Spleen (tissue), 11 donors: Measurements from ENCODE around the gene TAL1. TPM values are rescaled to one million over a fixed set of nuclear protein-coding genes. Genes with fewer than 3 reads are reported as not detected.
A peak's percentile ranks its signal among the peaks of the same experiment; 100 is the strongest.
"Not testable (repeated sequence)": the region's sequence is repeated elsewhere in the genome, so short reads cannot be mapped to it uniquely, and the experiment has no call there.

Experiments
- DNase-seq: peaks from one replicate; pipeline ENCODE4 v3.0.0-alpha.2; 2020
- H3K27ac ChIP-seq, 8 donors: fragments of 200-600 bp; sonication (generic) in 7 of 8; 1 replicate in 4 of 8; 2 replicates in 4 of 8; pipeline versions ENCODE4 v1.5.0 to v1.8.0; 2016 to 2021; ENCODE audit warnings: inconsistent platforms in 4 of 8, mild to moderate bottlenecking in 4 of 8, moderate library complexity in 1 of 8
- H3K27me3 ChIP-seq, 7 donors: fragments of 200-600 bp; sonication (generic) in 6 of 7; replicated peaks in 1 of 7; 1 replicate in 4 of 7; 2 replicates in 3 of 7; pipeline versions ENCODE4 v1.5.0 to v1.8.0; 2016 to 2021; ENCODE audit warnings: inconsistent platforms in 3 of 7, mild to moderate bottlenecking in 1 of 7
- H3K36me3 ChIP-seq, 6 donors: fragments of 200-600 bp; sonication (generic) in 5 of 6; 1 replicate in 4 of 6; 2 replicates in 2 of 6; pipeline versions ENCODE4 v1.5.0 to v1.8.0; 2016 to 2021; ENCODE audit warnings: inconsistent platforms in 2 of 6
- H3K4me1 ChIP-seq, 6 donors: fragments of 200-600 bp; sonication (generic) in 5 of 6; 1 replicate in 3 of 6; 2 replicates in 3 of 6; pipeline versions ENCODE4 v1.5.0 to v1.8.0; 2016 to 2021; ENCODE audit warnings: inconsistent platforms in 3 of 6
- H3K4me3 ChIP-seq, 8 donors: fragments of 200-600 bp; sonication (generic) in 7 of 8; 1 replicate in 4 of 8; 2 replicates in 4 of 8; pipeline versions ENCODE4 v1.5.0 to v1.8.0; 2016 to 2021; ENCODE audit warnings: inconsistent platforms in 4 of 8, mild to moderate bottlenecking in 4 of 8, moderate library complexity in 2 of 8
- H3K9me3 ChIP-seq, 8 donors: fragments of 200-600 bp; sonication (generic) in 7 of 8; 1 replicate in 4 of 8; 2 replicates in 4 of 8; pipeline versions ENCODE4 v1.5.0 to v1.8.0; 2016 to 2021; ENCODE audit warnings: inconsistent platforms in 4 of 8
- CTCF ChIP-seq, 11 experiments: fragments of 200-600 bp in 7 of 11; fragments of 450-650 bp in 4 of 11; sonication (generic) in 4 of 11; IDR thresholded peaks in 8 of 11; conservative IDR thresholded peaks in 3 of 11; 1 replicate in 7 of 11; 2 replicates in 4 of 11; pipeline versions ENCODE4 v1.4.0 to v1.8.0; 2016 to 2021; ENCODE audit warnings: antibody characterized with exemption in 11 of 11, inconsistent platforms in 4 of 11, mild to moderate bottlenecking in 1 of 11
- POLR2A ChIP-seq, 3 donors: fragments of 450-650 bp; IDR thresholded peaks; one replicate each; pipeline ENCODE4 v1.5.1; 2017; ENCODE audit warnings: antibody characterized with exemption in 3 of 3, mild to moderate bottlenecking in 1 of 3
- POLR2AphosphoS5 ChIP-seq, 3 donors: sonication (generic); formaldehyde crosslinking; IDR thresholded peaks; one replicate each; pipeline ENCODE4 v1.5.1; 2017; ENCODE audit warnings: antibody characterized with exemption in 3 of 3
- WGBS, 5 donors: extraction: QIAGEN DNeasy Blood & Tissue Kit in 3 of 5; methylation state at CpG; one replicate each; pipeline versions ENCODE4 v1.1.5 to v1.1.7; 2013 to 2018; 5-methylcytosine and 5-hydroxymethylcytosine counted together
- intact Hi-C: fragments of 100-400 bp; cut with DNase I; formaldehyde crosslinking; loops from one replicate; pipeline ENCODE4 v1.15.0; 2023; ENCODE audit warnings: low total_unique reads
- polyA plus RNA-seq, 3 donors: library from polyadenylated mRNA; stranded (reverse); fragments of 200-250 nt; gene quantifications; one replicate each; pipeline ENCODE4 v1.2.1, GENCODE V29; 2013
- total RNA-seq, 7 donors: library from RNA; depleted of rRNA in 3 of 7; stranded (reverse); fragments of >200 nt in 3 of 7; fragmentation: NEBNext Ultra II Directional in 4 of 7; extraction: Animal tissue kit (Norgen Biotek cat#: 25700) in 4 of 7; gene quantifications; one replicate each; pipeline versions ENCODE4 v1.1.0 to v1.2.1, GENCODE V29; 2016 to 2021
- donor health status: healthy with polysubstance abuse.
- donor health status: DM: no; HTN: no; CAD: no; lungs with moderate emphysema.
- donor health status: DM: no; HTN: no; CAD: no.
- donor health status: Bipolar disorder and iron deficiency.
- donor health status: healthy.
- donor health status: DM: no; HTN: no; CAD: no.
- donor health status: DM: yes; HTN: yes; CAD: no.

Gene TAL1
- total and polyA plus RNA-seq, 10 donors, result 2.9 to 24.5 (median 14.0) TPM

- Histone ChIP-seq H3K4me1 (peaks cover 0 to 14% (median 11%) of the 10 kb centered on the region in 6 donors), H3K9me3 (peaks cover 0 to 4% (median 0%) of the 10 kb centered on the region in 8 donors), H3K27me3 (peaks cover 0 to 50% (median 0%) of the 10 kb centered on the region in 7 donors), H3K4me3 (no peak overlapping the region), H3K36me3 (no peaks in the 10 kb centered on the region), H3K27ac (no peak overlapping the region)
- TF ChIP-seq CTCF (IDR thresholded peaks at IDR 0.05 in 8 of 11, conservative IDR thresholded peaks at IDR 0.05 in 3 of 11) (no peak), POLR2AphosphoS5 (IDR thresholded peaks at IDR 0.05) (no peak), POLR2A (IDR thresholded peaks at IDR 0.05) (no peak)
- WGBS, 5 donors, result 73 to 81% (median 76%) methylated on average over 6 to 8 of the region's 8 CpGs
- intact Hi-C loops, result no loop called here
- peak; percentile 43 for DNase-seq
Measured at GRCh38 chr1:47207803-47208373, 24.1 kb downstream of the TAL1 start.

- 78 to 92% (median 89%) methylated on average over 5 of the region's 5 CpGs for WGBS, 5 donors
- no peak for TF ChIP-seq POLR2AphosphoS5 (IDR thresholded peaks at IDR 0.05)
- TF ChIP-seq CTCF (IDR thresholded peaks at IDR 0.05 in 8 of 11, conservative IDR thresholded peaks at IDR 0.05 in 3 of 11), result no peak
- TF ChIP-seq POLR2A (IDR thresholded peaks at IDR 0.05), result no peak
- Histone ChIP-seq H3K4me3 (no peak overlapping the region), H3K27me3 (peaks cover 0 to 51% (median 0%) of the 10 kb centered on the region in 7 donors), H3K36me3 (no peaks in the 10 kb centered on the region), H3K9me3 (peaks cover 0 to 8% (median 0%) of the 10 kb centered on the region in 8 donors), H3K4me1 (no peaks in the 10 kb centered on the region), H3K27ac (no peak overlapping the region)
- intact Hi-C loops, result no loop called here
- DNase-seq, result peak; percentile 51
Measured at GRCh38 chr1:47205918-47206317, 26.1 kb downstream of the TAL1 start.

GRCh38 chr1:47203504-47203903 is 28.5 kb downstream of the TAL1 start:
- H3K4me1 ChIP-seq, DNase-seq, H3K9me3 ChIP-seq, intact Hi-C loops, H3K36me3 ChIP-seq, H3K4me3 ChIP-seq, H3K27ac ChIP-seq: not testable (repeated sequence)
- H3K27me3 ChIP-seq, result peaks cover 0 to 52% (median 0%) of the 10 kb centered on the region in 7 donors
- 15 to 28% (median 21%) methylated on average over 2 of the region's 2 CpGs for WGBS, 5 donors

- DNase-seq, result no peak
- WGBS, 5 donors, result 44 to 63% (median 54%) methylated on average over 4 of the region's 4 CpGs
- Histone ChIP-seq H3K9me3 (peaks cover 0 to 8% (median 0%) of the 10 kb centered on the region in 8 donors), H3K4me3 (no peak overlapping the region), H3K27ac (no peak overlapping the region), H3K27me3 (peaks cover 0 to 50% (median 0%) of the 10 kb centered on the region in 7 donors), H3K4me1 (no peaks in the 10 kb centered on the region), H3K36me3 (no peaks in the 10 kb centered on the region)
- TF ChIP-seq POLR2AphosphoS5 (IDR thresholded peaks at IDR 0.05) (no peak), POLR2A (IDR thresholded peaks at IDR 0.05) (no peak), CTCF (IDR thresholded peaks at IDR 0.05 in 8 of 11, conservative IDR thresholded peaks at IDR 0.05 in 3 of 11) (no peak)
- intact Hi-C loops, result no loop called here
Measured at GRCh38 chr1:47201179-47201578, 30.8 kb downstream of the TAL1 start.
